HepG2 (cell line): ENCODE data around the gene SGMS1. TPM values are rescaled to one million over a fixed set of nuclear protein-coding genes. Genes with fewer than 3 reads are reported as not detected.
"Not testable (repeated sequence)": the region's sequence is repeated elsewhere in the genome, so short reads cannot be mapped to it uniquely, and the experiment has no call there.

Experiments used
- ATAC-seq: fragments of 200-7000 bp; cut with Tn5 transposase; 3 replicates; pipeline ENCODE4 v1.9.1; 2020; ENCODE audit warnings: mild to moderate bottlenecking, moderate library complexity
- BruUV-seq: library from RNA; stranded (reverse); fragments of 400-500 nt; replicated peaks from 2 replicates; lab custom pipeline; 2021; lab: Mats Ljungman, UMichigan
- CTCF ChIA-PET: fragments of 300-600 bp; formaldehyde crosslinking; extraction: SDS; loops from one replicate; lab custom pipeline; 2021; ENCODE audit warnings: low total read pairs, inconsistent platforms, low intra/inter-chr PET ratio; lab: Yijun Ruan, JAX
- POLR2A ChIA-PET: fragments of 350-600 bp; sonication (Branson Sonifier 250); formaldehyde crosslinking; loops from one replicate; lab custom pipeline; 2020; ENCODE audit warnings: antibody characterized with exemption, inconsistent platforms; lab: Yijun Ruan, JAX
- DNase-seq: peaks from one replicate; pipeline ENCODE4 v3.0.0-alpha.2; 2015; ENCODE audit warnings: low spot score
- FAIRE-seq: peaks from 3 replicates; lab custom pipeline; 2011; peaks lifted over from hg19 to GRCh38; lab: Jason Lieb, UNC
- H2AFZ ChIP-seq: one replicate; pipeline ENCODE4 v1.6.1; 2011; ENCODE audit warnings: low read length, inconsistent platforms
- H3K27ac ChIP-seq: fragments of 300-600 bp; 3 replicates; pipeline ENCODE4 v1.8.0; 2011; ENCODE audit warnings: mixed run types, mild to moderate bottlenecking, mixed read lengths, low read length, inconsistent platforms; ENCODE audit not compliant: insufficient read depth; ENCODE audit errors: extremely low read length
- H3K27me3 ChIP-seq, 2 experiments: fragments of 200-600 bp in 1 of 2; 2 replicates in 1 of 2; 3 replicates in 1 of 2; pipeline versions ENCODE4 v1.6.0 to v1.8.0; 2011; ENCODE audit warnings: low read length in 2 of 2, mild to moderate bottlenecking in 2 of 2, moderate library complexity in 2 of 2, inconsistent platforms in 1 of 2; ENCODE audit not compliant: insufficient read depth in 2 of 2, control insufficient read depth in 1 of 2
- H3K36me3 ChIP-seq, 2 experiments: fragments of 200-600 bp in 1 of 2; replicated peaks in 1 of 2; 2 replicates in 1 of 2; 3 replicates in 1 of 2; pipeline versions ENCODE4 v1.5.1 to v1.8.0; 2011; ENCODE audit warnings: low read length in 2 of 2, inconsistent platforms in 1 of 2; ENCODE audit not compliant: insufficient read depth in 2 of 2, control insufficient read depth in 1 of 2
- H3K4me1 ChIP-seq: 2 replicates; pipeline ENCODE4 v1.5.1; 2012; ENCODE audit warnings: low read length, inconsistent platforms; ENCODE audit not compliant: insufficient read depth
- H3K4me2 ChIP-seq: 2 replicates; pipeline ENCODE4 v1.6.0; 2011; ENCODE audit warnings: low read depth, low read length, inconsistent platforms
- H3K4me3 ChIP-seq, 3 experiments: fragments of 200-600 bp in 1 of 3; sonication (generic), shearing (Covaris generic) in 1 of 3; replicated peaks in 1 of 3; 2 replicates each; pipeline ENCODE4 v1.5.1; 2011 to 2016; ENCODE audit warnings: low read length in 3 of 3, inconsistent platforms in 2 of 3, low read depth in 2 of 3, mild to moderate bottlenecking in 2 of 3, control low read depth in 1 of 3, mixed read lengths in 1 of 3; ENCODE audit not compliant: insufficient read depth in 1 of 3
- H3K79me2 ChIP-seq: one replicate; pipeline ENCODE4 v1.6.1; 2011; ENCODE audit warnings: low read length, inconsistent platforms; ENCODE audit not compliant: insufficient read depth
- H3K9ac ChIP-seq: 2 replicates; pipeline ENCODE4 v1.6.0; 2011; ENCODE audit warnings: mild to moderate bottlenecking, low read depth, low read length, inconsistent platforms; ENCODE audit not compliant: insufficient read depth
- H3K9me3 ChIP-seq: 2 replicates; pipeline ENCODE4 v1.5.1; 2012; ENCODE audit warnings: mild to moderate bottlenecking, low read length
- H4K20me1 ChIP-seq: 2 replicates; pipeline ENCODE4 v1.6.0; 2011; ENCODE audit warnings: inconsistent platforms, mild to moderate bottlenecking, low read length, moderate library complexity; ENCODE audit not compliant: insufficient read depth
- MED13 ChIP-seq: sonication (generic); formaldehyde crosslinking; IDR thresholded peaks from 2 replicates; pipeline ENCODE4 v1.5.0; 2020; ENCODE audit warnings: missing genetic modification reagents
- MTF1 ChIP-seq: sonication (generic); formaldehyde crosslinking; IDR thresholded peaks from 2 replicates; pipeline ENCODE4 v1.5.0; 2020; ENCODE audit warnings: missing genetic modification reagents
- NCOA2 ChIP-seq: sonication (generic); formaldehyde crosslinking; IDR thresholded peaks from 2 replicates; pipeline ENCODE4 v1.8.0; 2022; ENCODE audit warnings: inconsistent platforms
- RAD51 ChIP-seq: fragments of 450-650 bp; IDR thresholded peaks from 2 replicates; pipeline ENCODE4 v1.6.1; 2016; ENCODE audit warnings: borderline replicate concordance
- RBM22 ChIP-seq: fragments of 200-400 bp; formaldehyde crosslinking; optimal IDR thresholded peaks from 2 replicates; pipeline ENCODE3; 2017; ENCODE audit warnings: mild to moderate bottlenecking, low read length, moderate library complexity
- RFXAP ChIP-seq: sonication (generic); formaldehyde crosslinking; IDR thresholded peaks from 2 replicates; pipeline ENCODE4 v1.4.0; 2020; ENCODE audit warnings: missing genetic modification reagents, borderline replicate concordance
- SMAD1 ChIP-seq: sonication (generic); formaldehyde crosslinking; IDR thresholded peaks from 2 replicates; pipeline ENCODE4 v1.4.0; 2020; ENCODE audit warnings: missing genetic modification reagents, low read depth, mild to moderate bottlenecking, borderline replicate concordance
- SMC3 ChIP-seq: IDR thresholded peaks from 2 replicates; pipeline ENCODE4 v1.6.1; 2011; ENCODE audit warnings: low read length, improper control_type of control experiment
- SRSF4 ChIP-seq: fragments of 200-400 bp; formaldehyde crosslinking; IDR thresholded peaks from one replicate; pipeline ENCODE4 v1.6.1; 2018; ENCODE audit warnings: mild to moderate bottlenecking, low read depth, low read length, moderate library complexity; ENCODE audit not compliant: poor library complexity, severe bottlenecking
- TCF12 ChIP-seq, 2 experiments: fragments of 450-650 bp in 1 of 2; sonication (generic) in 1 of 2; formaldehyde crosslinking in 1 of 2; IDR thresholded peaks; 2 replicates each; pipeline versions ENCODE4 v1.6.1 to v1.8.0; 2017 to 2022; ENCODE audit warnings: antibody characterized with exemption in 1 of 2, mild to moderate bottlenecking in 1 of 2, missing genetic modification reagents in 1 of 2, moderate library complexity in 1 of 2
- ZNF101 ChIP-seq: sonication (generic); formaldehyde crosslinking; IDR thresholded peaks from 2 replicates; pipeline ENCODE4 v1.4.0; 2020; ENCODE audit warnings: mild to moderate bottlenecking, low read depth, missing genetic modification reagents, borderline replicate concordance
- ZNF207 ChIP-seq: fragments of 450-650 bp; IDR thresholded peaks from 2 replicates; pipeline ENCODE4 v1.6.1; 2016; ENCODE audit warnings: antibody characterized with exemption, borderline replicate concordance
- ZNF614 ChIP-seq: IDR thresholded peaks from 2 replicates; pipeline ENCODE4 v1.6.1; 2018; ENCODE audit warnings: missing biosample characterization, missing genetic modification reagents, inconsistent platforms, borderline replicate concordance
- ZNF792 ChIP-seq: IDR thresholded peaks from 2 replicates; pipeline ENCODE4 v1.6.1; 2016
- ZSCAN30 ChIP-seq: sonication (generic); formaldehyde crosslinking; IDR thresholded peaks from 2 replicates; pipeline ENCODE4 v1.5.0; 2020; ENCODE audit warnings: mild to moderate bottlenecking, missing genetic modification reagents
- WGBS: methylation state at CpG from one replicate; pipeline ENCODE4 v1.1.6; 2017; ENCODE audit warnings: low lambda C conversion rate; 5-methylcytosine and 5-hydroxymethylcytosine counted together
- in situ Hi-C: cut with HindIII; loops from 2 replicates; pipeline ENCODE4 v1.10.0; 2017; ENCODE audit warnings: low pct_unique_long_range_greater_than_20kb; ENCODE audit not compliant: extremely low pct_ligation_motif_present
- intact Hi-C: fragments of 100-400 bp; cut with micrococcal nuclease; formaldehyde crosslinking; loops from one replicate; pipeline ENCODE4 v1.10.0; 2022; ENCODE audit not compliant: unreplicated experiment
- polyA plus RNA-seq, 8 experiments: library from polyadenylated mRNA; depleted of rRNA in 3 of 8; stranded (reverse) in 7 of 8; unstranded in 1 of 8; fragments of >200 nt; fragmentation: Illumina TruSeq in 4 of 8; extraction: Trizol in 4 of 8; gene quantifications; 2 replicates each; pipeline versions ENCODE4 v1.2.1 to v1.2.3, GENCODE V29; 2011 to 2016; ENCODE audit warnings: low read depth in 4 of 8, missing spikeins in 1 of 8, mixed read lengths in 1 of 8; ENCODE audit not compliant: insufficient read depth in 1 of 8
- total RNA-seq, 5 experiments: library from RNA; depleted of rRNA; stranded (reverse); fragments of >200 nt; fragmentation: Illumina TruSeq; extraction: Trizol; gene quantifications; 2 replicates each; pipeline ENCODE4 v1.2.3, GENCODE V29; 2016; ENCODE audit warnings: low read depth in 1 of 5
- TF ChIP-seq, protein P1 (sequence below): sonication (generic); formaldehyde crosslinking; IDR thresholded peaks from 2 replicates; pipeline ENCODE4 v1.5.1; 2020; ENCODE audit warnings: mild to moderate bottlenecking, missing genetic modification reagents, moderate library complexity
- TF ChIP-seq, protein P2 (sequence below): sonication (generic); formaldehyde crosslinking; conservative IDR thresholded peaks from 2 replicates; pipeline ENCODE4 v1.4.0; 2020; ENCODE audit warnings: mild to moderate bottlenecking, missing genetic modification reagents, moderate library complexity

The SGMS1 gene
- total and polyA plus RNA-seq, 2 of the 13 experiments (the other 11 are each of a cell fraction or from before 2014, with no cell fraction given), result 6.5 to 15.1 TPM

DNA sequence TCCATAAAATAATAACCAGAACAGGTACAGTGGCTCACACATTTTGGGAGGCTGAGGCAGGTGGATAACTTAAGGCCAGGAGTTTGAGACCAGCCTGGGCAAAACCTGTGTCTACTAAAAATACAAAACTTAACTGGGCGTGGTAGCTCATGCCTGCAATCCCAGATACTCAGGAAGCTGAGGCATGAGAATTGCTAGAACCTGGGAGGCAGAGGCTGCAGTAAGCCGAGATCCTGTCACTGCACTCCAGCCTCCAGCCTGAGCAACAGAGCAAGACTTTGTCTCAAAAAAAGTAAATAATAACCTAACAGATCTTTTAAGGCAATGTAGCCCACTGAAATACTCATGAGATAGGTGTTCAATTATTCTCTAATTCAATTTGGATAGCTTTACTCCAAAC is 265.3 kb downstream of the SGMS1 start:
- 93% methylated on average over 2 of the region's 2 CpGs for WGBS
- in situ Hi-C loops (no loop called here), intact Hi-C loops (no loop called here)
- BruUV-seq, result no TSS peak
- Histone ChIP-seq H4K20me1 (no peaks in the 10 kb centered on the region), H3K4me2 (no peak overlapping the region), H3K9ac (no peak overlapping the region), H2AFZ (no peak overlapping the region), H3K27me3 (no peaks in the 10 kb centered on the region)
- DNase-seq (no peak), ATAC-seq (no peak)
- ChIA-PET POLR2A (no interaction called here), CTCF (no interaction called here)
- TF ChIP-seq MTF1 (no peak), ZNF792 (CRISPR knock-in tag) (no peak), ZNF614 (no peak), NCOA2 (CRISPR knock-in tag) (no peak), RAD51 (no peak), SMC3 (no peak), MED13 (CRISPR knock-in tag) (no peak), ZSCAN30 (CRISPR knock-in tag) (no peak), SRSF4 (no peak), SMAD1 (CRISPR knock-in tag) (no peak), ZNF207 (no peak), ZNF101 (no peak), RFXAP (CRISPR knock-in tag) (no peak), RBM22 (no peak), TCF12 (IDR thresholded peaks at IDR 0.05) (no peak), TCF12 (CRISPR knock-in tag; IDR thresholded peaks at IDR 0.05) (no peak)
- TF ChIP-seq, protein P1, sequence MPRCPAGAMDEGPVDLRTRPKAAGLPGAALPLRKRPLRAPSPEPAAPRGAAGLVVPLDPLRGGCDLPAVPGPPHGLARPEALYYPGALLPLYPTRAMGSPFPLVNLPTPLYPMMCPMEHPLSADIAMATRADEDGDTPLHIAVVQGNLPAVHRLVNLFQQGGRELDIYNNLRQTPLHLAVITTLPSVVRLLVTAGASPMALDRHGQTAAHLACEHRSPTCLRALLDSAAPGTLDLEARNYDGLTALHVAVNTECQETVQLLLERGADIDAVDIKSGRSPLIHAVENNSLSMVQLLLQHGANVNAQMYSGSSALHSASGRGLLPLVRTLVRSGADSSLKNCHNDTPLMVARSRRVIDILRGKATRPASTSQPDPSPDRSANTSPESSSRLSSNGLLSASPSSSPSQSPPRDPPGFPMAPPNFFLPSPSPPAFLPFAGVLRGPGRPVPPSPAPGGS (CRISPR knock-in tag), result no peak
- TF ChIP-seq, protein P2, sequence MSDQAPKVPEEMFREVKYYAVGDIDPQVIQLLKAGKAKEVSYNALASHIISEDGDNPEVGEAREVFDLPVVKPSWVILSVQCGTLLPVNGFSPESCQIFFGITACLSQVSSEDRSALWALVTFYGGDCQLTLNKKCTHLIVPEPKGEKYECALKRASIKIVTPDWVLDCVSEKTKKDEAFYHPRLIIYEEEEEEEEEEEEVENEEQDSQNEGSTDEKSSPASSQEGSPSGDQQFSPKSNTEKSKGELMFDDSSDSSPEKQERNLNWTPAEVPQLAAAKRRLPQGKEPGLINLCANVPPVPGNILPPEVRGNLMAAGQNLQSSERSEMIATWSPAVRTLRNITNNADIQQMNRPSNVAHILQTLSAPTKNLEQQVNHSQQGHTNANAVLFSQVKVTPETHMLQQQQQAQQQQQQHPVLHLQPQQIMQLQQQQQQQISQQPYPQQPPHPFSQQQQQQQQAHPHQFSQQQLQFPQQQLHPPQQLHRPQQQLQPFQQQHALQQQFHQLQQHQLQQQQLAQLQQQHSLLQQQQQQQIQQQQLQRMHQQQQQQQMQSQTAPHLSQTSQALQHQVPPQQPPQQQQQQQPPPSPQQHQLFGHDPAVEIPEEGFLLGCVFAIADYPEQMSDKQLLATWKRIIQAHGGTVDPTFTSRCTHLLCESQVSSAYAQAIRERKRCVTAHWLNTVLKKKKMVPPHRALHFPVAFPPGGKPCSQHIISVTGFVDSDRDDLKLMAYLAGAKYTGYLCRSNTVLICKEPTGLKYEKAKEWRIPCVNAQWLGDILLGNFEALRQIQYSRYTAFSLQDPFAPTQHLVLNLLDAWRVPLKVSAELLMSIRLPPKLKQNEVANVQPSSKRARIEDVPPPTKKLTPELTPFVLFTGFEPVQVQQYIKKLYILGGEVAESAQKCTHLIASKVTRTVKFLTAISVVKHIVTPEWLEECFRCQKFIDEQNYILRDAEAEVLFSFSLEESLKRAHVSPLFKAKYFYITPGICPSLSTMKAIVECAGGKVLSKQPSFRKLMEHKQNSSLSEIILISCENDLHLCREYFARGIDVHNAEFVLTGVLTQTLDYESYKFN (CRISPR knock-in tag), result no peak
- TF ChIP-seq, all 625 proteins: peak for 0
- Histone ChIP-seq H3K4me3 (no peak overlapping the region), H3K79me2 (no peaks in the 10 kb centered on the region), H3K27ac (no peak overlapping the region), H3K36me3 (no peaks in the 10 kb centered on the region), H3K9me3 (no peaks in the 10 kb centered on the region), H3K4me1 (no peaks in the 10 kb centered on the region)
- no peak for FAIRE-seq

DNA sequence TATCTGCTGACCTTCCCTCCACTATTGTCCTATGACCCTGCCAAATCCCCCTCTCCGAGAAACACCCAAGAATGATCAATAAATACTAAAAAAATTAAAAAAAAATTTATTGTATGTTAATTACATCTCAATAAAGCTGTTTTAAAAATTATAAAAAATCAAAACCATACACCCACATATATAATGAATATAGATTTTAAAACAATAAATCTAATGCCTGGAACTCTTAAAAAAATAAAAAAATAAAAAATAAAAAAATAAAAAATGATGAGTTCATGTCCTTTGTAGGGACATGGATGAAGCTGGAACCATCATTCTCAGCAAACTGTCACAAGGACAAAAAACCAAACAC is 267.3 kb downstream of the SGMS1 start:
- CTCF ChIA-PET, H3K4me3 ChIP-seq, H3K4me1 ChIP-seq, ATAC-seq, H3K27ac ChIP-seq, DNase-seq, H2AFZ ChIP-seq, H3K9ac ChIP-seq, in situ Hi-C loops, POLR2A ChIA-PET, H3K36me3 ChIP-seq, BruUV-seq, H3K9me3 ChIP-seq, H4K20me1 ChIP-seq, H3K79me2 ChIP-seq, H3K4me2 ChIP-seq, intact Hi-C loops, FAIRE-seq, H3K27me3 ChIP-seq: not testable (repeated sequence)
- 82% methylated on average over 1 of the region's 1 CpG for WGBS
